MM.1S (cell line): ENCODE data around the gene RBM46.

Experiments used
- DNase-seq: peaks from one replicate; pipeline ENCODE4 v3.0.0-alpha.2; 2015
- H2AFZ ChIP-seq: fragments of 300-600 bp; sonication (generic); 2 replicates; pipeline ENCODE4 v1.6.0; 2016; ENCODE audit warnings: antibody characterized with exemption, low read length
- H3F3A ChIP-seq: fragments of 300-600 bp; sonication (generic); 2 replicates; pipeline ENCODE4 v1.6.1; 2016; ENCODE audit warnings: mild to moderate bottlenecking, antibody characterized with exemption, low read length, moderate library complexity, mixed read lengths; ENCODE audit not compliant: insufficient read depth
- H3K27ac ChIP-seq: fragments of 300-600 bp; sonication (generic); 2 replicates; pipeline ENCODE4 v1.5.1; 2016; ENCODE audit warnings: mild to moderate bottlenecking, low read length
- H3K27me3 ChIP-seq: fragments of 300-600 bp; sonication (generic); replicated peaks from 2 replicates; pipeline ENCODE4 v1.6.0; 2016; ENCODE audit warnings: low read length; ENCODE audit not compliant: insufficient read depth
- H3K36me3 ChIP-seq: fragments of 300-600 bp; sonication (generic); replicated peaks from 2 replicates; pipeline ENCODE4 v1.6.1; 2016; ENCODE audit warnings: mild to moderate bottlenecking, low read length, mixed read lengths; ENCODE audit not compliant: insufficient read depth
- H3K4me1 ChIP-seq: fragments of 300-600 bp; sonication (generic); 2 replicates; pipeline ENCODE4 v1.6.1; 2016; ENCODE audit warnings: low read length, mixed read lengths
- H3K4me2 ChIP-seq: fragments of 300-600 bp; sonication (generic); 2 replicates; pipeline ENCODE4 v1.6.0; 2016; ENCODE audit warnings: low read depth, low read length
- H3K4me3 ChIP-seq: fragments of 300-600 bp; sonication (generic); 2 replicates; pipeline ENCODE4 v1.5.1; 2016; ENCODE audit warnings: low read length, mixed read lengths
- H3K79me2 ChIP-seq: fragments of 300-600 bp; sonication (generic); 2 replicates; pipeline ENCODE4 v1.6.1; 2016; ENCODE audit warnings: mixed run types, low read length, mixed read lengths
- H3K9ac ChIP-seq: fragments of 300-600 bp; sonication (generic); 2 replicates; pipeline ENCODE4 v1.6.1; 2016; ENCODE audit warnings: low read length, mixed read lengths
- H3K9me2 ChIP-seq: fragments of 300-600 bp; sonication (generic); replicated peaks from 2 replicates; pipeline ENCODE4 v1.6.1; 2016; ENCODE audit warnings: mild to moderate bottlenecking, low read length, mixed read lengths; ENCODE audit not compliant: insufficient read depth
- H3K9me3 ChIP-seq: fragments of 300-600 bp; sonication (generic); replicated peaks from 2 replicates; pipeline ENCODE4 v1.6.1; 2016; ENCODE audit warnings: mild to moderate bottlenecking, low read length, mixed read lengths; ENCODE audit not compliant: insufficient read depth
- H4K20me1 ChIP-seq: fragments of 300-600 bp; sonication (generic); 2 replicates; pipeline ENCODE4 v1.6.1; 2016; ENCODE audit warnings: mild to moderate bottlenecking, low read length, moderate library complexity, mixed read lengths; ENCODE audit not compliant: insufficient read depth
- CTCF ChIP-seq: fragments of 300-600 bp; sonication (generic); IDR thresholded peaks from 2 replicates; pipeline ENCODE4 v1.5.1; 2016; ENCODE audit warnings: antibody characterized with exemption, low read length, mixed read lengths
- EZH2 ChIP-seq: fragments of 300-600 bp; sonication (generic); optimal IDR thresholded peaks from 2 replicates; pipeline ENCODE3; 2017; ENCODE audit warnings: low read depth, mild to moderate bottlenecking, antibody characterized with exemption, low read length, mixed read lengths
- EZH2phosphoT487 ChIP-seq: fragments of 300-600 bp; sonication (generic); IDR thresholded peaks from 2 replicates; pipeline ENCODE4 v1.6.1; 2018; ENCODE audit warnings: antibody characterized with exemption, low read length

Gene RBM46

GRCh38 chr4:154743683-154744340 lies 37.3 kb upstream of the RBM46 start, which contains the start of gene LRAT:
TSS of gene LRAT (plus strand) at chr4:154744000. CDS start at chr4:154744327, 327 bp downstream.
- H2AFZ ChIP-seq, result no peak within 1 kb of the TSS
- H3K79me2 ChIP-seq, result no peaks in the 10 kb centered on the region
- H3K27ac ChIP-seq, result no peak within 1 kb of the TSS
- H3K27me3 ChIP-seq, result no peaks in the 10 kb centered on the region
- H3K4me3 ChIP-seq, result no peak within 1 kb of the TSS
- H3F3A ChIP-seq, result no peaks in the 10 kb centered on the region
- no peak within 1 kb of the TSS for H3K9ac ChIP-seq
- TF ChIP-seq EZH2 (no peak), EZH2phosphoT487 (no peak), CTCF (no peak)
- no peaks in the 10 kb centered on the region for H4K20me1 ChIP-seq
- no peak for DNase-seq
- no peaks in the 10 kb centered on the region for H3K9me2 ChIP-seq
- H3K9me3 ChIP-seq, result no peaks in the 10 kb centered on the region
- no peak within 1 kb of the TSS for H3K4me2 ChIP-seq
- no peaks in the 10 kb centered on the region for H3K4me1 ChIP-seq
- no peaks in the 10 kb centered on the region for H3K36me3 ChIP-seq

- H3K9me3 ChIP-seq, result no peaks in the 10 kb centered on the region
- H3K4me3 ChIP-seq, result no peak overlapping the region
- no peaks in the 10 kb centered on the region for H4K20me1 ChIP-seq
- no peak for TF ChIP-seq EZH2phosphoT487
- no peak for TF ChIP-seq CTCF
- TF ChIP-seq EZH2, result no peak
- no peak overlapping the region for H3K9ac ChIP-seq
- no peak for DNase-seq
- H3K4me2 ChIP-seq, result no peak overlapping the region
- no peaks in the 10 kb centered on the region for H3K9me2 ChIP-seq
- no peaks in the 10 kb centered on the region for H3K27me3 ChIP-seq
- no peaks in the 10 kb centered on the region for H3K4me1 ChIP-seq
- H3F3A ChIP-seq, result no peaks in the 10 kb centered on the region
- no peak overlapping the region for H2AFZ ChIP-seq
- H3K79me2 ChIP-seq, result no peaks in the 10 kb centered on the region
- no peaks in the 10 kb centered on the region for H3K36me3 ChIP-seq
- no peak overlapping the region for H3K27ac ChIP-seq
These were observed 36.6 kb upstream of the RBM46 start for GRCh38 chr4:154744341-154744926.

GRCh38 chr4:154757713-154758112 lies 23.4 kb upstream of the RBM46 start:
- no peaks in the 10 kb centered on the region for H3K27me3 ChIP-seq
- H3K4me1 ChIP-seq, result peaks cover 19% of the 10 kb centered on the region
- H2AFZ ChIP-seq, result 0 out of 2 replicates have a peak overlapping the region, but pooled peaks have one; percentile 34
- H3K9ac ChIP-seq, result no peak overlapping the region
- H3K27ac ChIP-seq, result peak overlapping the region; percentile 69; the same call in 1 of the 2 replicates
- H3K4me3 ChIP-seq, result peak overlapping the region; percentile 50
- H3K79me2 ChIP-seq, result no peaks in the 10 kb centered on the region
- H3K9me3 ChIP-seq, result no peaks in the 10 kb centered on the region
- H4K20me1 ChIP-seq, result no peaks in the 10 kb centered on the region
- H3K9me2 ChIP-seq, result no peaks in the 10 kb centered on the region
- no peak for TF ChIP-seq EZH2phosphoT487
- no peak for TF ChIP-seq EZH2
- no peak for TF ChIP-seq CTCF
- DNase-seq, result peak; percentile 41
- peaks cover 3% of the 10 kb centered on the region for H3F3A ChIP-seq
- no peaks in the 10 kb centered on the region for H3K36me3 ChIP-seq
- peak overlapping the region; percentile 35 for H3K4me2 ChIP-seq
